ENCODE data around the gene PRKCE.

Gene PRKCE

GRCh38 chr2:45937990-45938389 is 286.5 kb downstream of the PRKCE start:
- H3K27me3 Mint-ChIP-seq (ENCODE audit: low read depth): no peaks in the 10 kb centered on the region
- TF ChIP-seq CTCF (IDR thresholded peaks at IDR 0.05; ENCODE audit: unreplicated experiment in 3 of 3): no peak
- no peaks in the 10 kb centered on the region for H3K9me3 Mint-ChIP-seq
- H3K36me3 Mint-ChIP-seq (ENCODE audit: low read depth): no peaks in the 10 kb centered on the region
- H3K27ac Mint-ChIP-seq: peak overlapping the region; percentile 76 to 87 (median 86)
- H3K4me3 Mint-ChIP-seq: no peak overlapping the region
- peaks cover 47% of the 10 kb centered on the region for H3K4me1 Mint-ChIP-seq

- Mint-ChIP-seq H3K4me3 (peak overlapping the region in 1 of 3 experiments; percentile 2), H3K9me3 (no peaks in the 10 kb centered on the region), H3K27ac (peak overlapping the region; percentile 76 to 87 (median 86)), H3K4me1 (peaks cover 56% of the 10 kb centered on the region), H3K36me3 (ENCODE audit: low read depth) (no peaks in the 10 kb centered on the region), H3K27me3 (ENCODE audit: low read depth) (no peaks in the 10 kb centered on the region)
- TF ChIP-seq CTCF (IDR thresholded peaks at IDR 0.05; ENCODE audit: unreplicated experiment in 3 of 3): no peak
Measured at GRCh38 chr2:45938649-45939511, 287.4 kb downstream of the PRKCE start.

- no peaks in the 10 kb centered on the region for H3K9me3 Mint-ChIP-seq
- peak overlapping the region in 1 of 3 experiments; percentile 3 for H3K4me3 Mint-ChIP-seq
Measured at GRCh38 chr2:45941531-45942236, 290.2 kb downstream of the PRKCE start.

GRCh38 chr2:45942237-45942738 is 290.8 kb downstream of the PRKCE start:
- H3K27me3 Mint-ChIP-seq (ENCODE audit: low read depth): no peaks in the 10 kb centered on the region
- H3K4me1 Mint-ChIP-seq: peaks cover 54% of the 10 kb centered on the region
- TF ChIP-seq CTCF (IDR thresholded peaks at IDR 0.05; ENCODE audit: unreplicated experiment in 3 of 3): no peak
- peak overlapping the region in 2 of 3 experiments; percentile 57 to 68 for H3K27ac Mint-ChIP-seq
- H3K4me3 Mint-ChIP-seq: no peak overlapping the region
- no peaks in the 10 kb centered on the region for H3K9me3 Mint-ChIP-seq
- H3K36me3 Mint-ChIP-seq (ENCODE audit: low read depth): no peaks in the 10 kb centered on the region

More at GRCh38 chr2:45941531-45942236, 290.2 kb downstream of the PRKCE start:
- H3K27ac Mint-ChIP-seq: peak overlapping the region in 2 of 3 experiments; percentile 57 to 68
- H3K36me3 Mint-ChIP-seq (ENCODE audit: low read depth): no peaks in the 10 kb centered on the region
- peaks cover 54% of the 10 kb centered on the region for H3K4me1 Mint-ChIP-seq
- no peaks in the 10 kb centered on the region for H3K27me3 Mint-ChIP-seq (ENCODE audit: low read depth)
- TF ChIP-seq CTCF (IDR thresholded peaks at IDR 0.05; ENCODE audit: unreplicated experiment in 3 of 3): no peak

GRCh38 chr2:45943219-45944044 is 292.0 kb downstream of the PRKCE start:
- no peak for TF ChIP-seq CTCF (IDR thresholded peaks at IDR 0.05; ENCODE audit: unreplicated experiment in 3 of 3)
- peak overlapping the region in 1 of 3 experiments; percentile 14 for H3K4me3 Mint-ChIP-seq
- H3K27ac Mint-ChIP-seq: peak overlapping the region; percentile 30 to 84 (median 68)
- H3K27me3 Mint-ChIP-seq (ENCODE audit: low read depth): no peaks in the 10 kb centered on the region
- no peaks in the 10 kb centered on the region for H3K9me3 Mint-ChIP-seq
- peaks cover 47% of the 10 kb centered on the region for H3K4me1 Mint-ChIP-seq
- H3K36me3 Mint-ChIP-seq (ENCODE audit: low read depth): no peaks in the 10 kb centered on the region

All from nephron (organoid).